MCF 10A (cell line): ENCODE results near the gene HDAC5. TPM values are rescaled to one million over a fixed set of nuclear protein-coding genes. Genes with fewer than 3 reads are reported as not detected.
"Not testable (repeated sequence)": the region's sequence is repeated elsewhere in the genome, so short reads cannot be mapped to it uniquely, and the experiment has no call there.

Experiments used
- BruUV-seq: library from RNA; stranded (reverse); fragments of 400-500 nt; replicated peaks from 2 replicates; lab custom pipeline; 2021; lab: Mats Ljungman, UMichigan
- CTCF ChIA-PET: fragments of 300-600 bp; sonication (Branson Sonifier 250); formaldehyde crosslinking; extraction: SDS; loops from one replicate; lab custom pipeline; 2021; ENCODE audit warnings: antibody characterized with exemption, inconsistent platforms; lab: Yijun Ruan, JAX
- POLR2A ChIA-PET: fragments of 300-600, 350-650 bp; sonication (Branson Sonifier 250); formaldehyde crosslinking; extraction: SDS; loops from one replicate; lab custom pipeline; 2020; ENCODE audit warnings: antibody characterized with exemption, inconsistent platforms; lab: Yijun Ruan, JAX
- DNase-seq: peaks from one replicate; pipeline ENCODE4 v3.0.0-alpha.2; 2018; ENCODE audit not compliant: unreplicated experiment
- H3K27ac Mint-ChIP-seq: one replicate; pipeline ENCODE4 v1.8.0; 2022; ENCODE audit warnings: mild to moderate bottlenecking, low read depth, mixed read lengths; ENCODE audit not compliant: unreplicated experiment
- H3K27me3 Mint-ChIP-seq: one replicate; pipeline ENCODE4 v1.8.0; 2022; ENCODE audit warnings: mixed read lengths; ENCODE audit not compliant: insufficient read depth, unreplicated experiment
- H3K36me3 Mint-ChIP-seq: one replicate; pipeline ENCODE4 v1.8.0; 2022; ENCODE audit warnings: mild to moderate bottlenecking, moderate library complexity, mixed read lengths; ENCODE audit not compliant: insufficient read depth, unreplicated experiment
- H3K4me1 Mint-ChIP-seq: one replicate; pipeline ENCODE4 v1.8.0; 2022; ENCODE audit warnings: mixed read lengths; ENCODE audit not compliant: insufficient read depth, unreplicated experiment
- H3K4me3 Mint-ChIP-seq: one replicate; pipeline ENCODE4 v1.8.0; 2022; ENCODE audit warnings: mild to moderate bottlenecking, moderate library complexity, mixed read lengths; ENCODE audit not compliant: unreplicated experiment
- H3K9me3 Mint-ChIP-seq: one replicate; pipeline ENCODE4 v1.8.0; 2022; ENCODE audit warnings: mixed read lengths; ENCODE audit not compliant: unreplicated experiment
- CTCF ChIP-seq: fragments of 200-600 bp; IDR thresholded peaks from one replicate; pipeline ENCODE4 v1.8.0; 2022; ENCODE audit warnings: antibody characterized with exemption, mild to moderate bottlenecking; ENCODE audit not compliant: unreplicated experiment
- intact Hi-C: fragments of 100-400 bp; cut with micrococcal nuclease; formaldehyde crosslinking; loops from 2 replicates; pipeline ENCODE4 v1.14.1; 2022
- total RNA-seq: library from RNA; stranded (reverse); gene quantifications from 2 replicates; pipeline ENCODE4 v1.2.3, GENCODE V29; 2022

HDAC5 gene
- total RNA-seq, 1 experiment from 2014 or later = 12.1 TPM

GRCh38 chr17:44132275-44132821, 8.9 kb upstream of the HDAC5 start:
- Mint-ChIP-seq H3K27me3 (no peaks in the 10 kb centered on the region), H3K4me1 (peaks cover 8% of the 10 kb centered on the region), H3K4me3 (no peak overlapping the region), H3K27ac (peak overlapping the region; percentile 19), H3K9me3 (no peaks in the 10 kb centered on the region), H3K36me3 (no peaks in the 10 kb centered on the region)
- CTCF ChIA-PET = interaction anchor here (0.6 to 1.4 kb wide), 3 partner anchors 9 to 36 kb away, joined by 3 to 4 read pairs (median 4); partner anchors contain the start of gene HDAC5
- POLR2A ChIA-PET = interaction anchor here (1.2 to 3.2 kb wide), 3 partner anchors 9 to 54 kb away, joined by 3 to 24 read pairs (median 10); partner anchors contain the start of gene HDAC5
- no peak for TF ChIP-seq CTCF
- intact Hi-C loops = no loop called here
- no peak for DNase-seq
- no TSS peak for BruUV-seq

DNA sequence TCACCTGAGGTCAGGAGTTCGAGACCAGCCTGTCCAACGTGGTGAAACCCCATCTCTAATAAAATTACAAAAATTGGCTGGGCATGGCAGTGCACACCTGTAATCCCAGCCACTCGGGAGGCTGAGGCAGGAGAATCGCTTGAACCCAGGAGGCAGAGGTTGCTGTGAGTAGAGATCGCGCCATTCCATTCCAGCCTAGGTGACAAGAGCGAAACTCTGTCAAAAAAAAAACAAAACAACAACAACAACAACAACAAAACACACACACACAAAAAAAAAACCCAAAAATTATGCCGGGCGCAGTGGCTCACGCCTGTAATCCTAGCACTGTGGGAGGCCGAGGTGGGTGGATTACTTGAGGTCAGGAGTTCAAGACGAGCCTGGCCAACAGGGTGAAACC, 7.9 kb upstream of the HDAC5 start:
- intact Hi-C loops, H3K4me1 Mint-ChIP-seq, H3K27me3 Mint-ChIP-seq, H3K9me3 Mint-ChIP-seq, BruUV-seq, H3K36me3 Mint-ChIP-seq, H3K27ac Mint-ChIP-seq, DNase-seq, H3K4me3 Mint-ChIP-seq: not testable (repeated sequence)
- ChIA-PET CTCF (interaction anchor here (0.6 kb wide), 1 partner anchor 15 kb away, joined by 3 read pairs; no protein-coding TSS in a partner anchor), POLR2A (interaction anchor here (2.7 to 3.2 kb wide), 2 partner anchors 8 to 14 kb away, joined by 10 to 24 read pairs; partner anchors contain the start of gene HDAC5)

DNA sequence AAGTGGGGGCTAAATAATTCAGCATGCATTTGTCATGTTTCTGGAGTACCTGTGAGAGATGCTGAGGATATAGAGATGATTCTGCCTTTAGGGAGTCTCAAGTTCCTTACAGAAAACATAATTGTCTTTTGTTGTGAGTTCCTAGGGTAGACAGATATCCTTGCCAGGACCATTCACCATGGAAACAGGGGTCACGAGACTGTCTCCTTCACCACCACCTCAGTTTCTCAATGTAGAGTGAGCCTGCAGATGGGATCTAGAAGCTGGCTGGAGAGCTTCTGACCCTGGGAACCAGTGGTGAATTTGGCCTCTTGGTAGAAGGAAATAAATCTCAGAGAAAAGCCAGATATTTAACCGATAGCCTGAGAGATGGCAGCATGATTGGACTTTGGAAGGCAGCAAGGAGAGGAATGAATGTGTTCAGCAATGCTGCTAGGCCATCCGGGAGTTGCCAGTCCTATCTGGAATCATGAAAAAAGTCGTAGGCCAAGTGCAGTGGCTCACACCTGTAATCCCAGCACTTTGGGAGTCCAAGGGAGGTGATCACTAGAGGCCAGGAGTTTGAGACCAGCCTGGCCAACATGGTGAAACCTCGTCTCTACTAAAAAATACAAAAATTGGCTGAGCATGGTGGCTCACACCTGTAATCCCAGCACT, 7.4 kb upstream of the HDAC5 start:
- BruUV-seq = no TSS peak
- Mint-ChIP-seq H3K36me3 (no peaks in the 10 kb centered on the region), H3K4me3 (no peak overlapping the region), H3K4me1 (peaks cover 8% of the 10 kb centered on the region), H3K9me3 (no peaks in the 10 kb centered on the region), H3K27ac (no peak overlapping the region), H3K27me3 (no peaks in the 10 kb centered on the region)
- POLR2A ChIA-PET = no interaction called here
- intact Hi-C loops = no loop called here
- DNase-seq = no peak
- CTCF ChIA-PET = interaction anchor here (0.6 kb wide), 1 partner anchor 89 kb away, joined by 4 read pairs; no protein-coding TSS in a partner anchor
- no peak for TF ChIP-seq CTCF

- CTCF ChIA-PET = interaction anchor here (0.6 to 1.2 kb wide), 4 partner anchors 11 to 1750 kb away, joined by 3 to 4 read pairs (median 3); no protein-coding TSS in a partner anchor
- intact Hi-C loops = no loop called here
- TF ChIP-seq CTCF = no peak
These were observed 4.9 kb upstream of the HDAC5 start for GRCh38 chr17:44128383-44128782.

More at GRCh38 chr17:44128383-44128782, 4.9 kb upstream of the HDAC5 start:
- H3K27ac Mint-ChIP-seq = no peak overlapping the region
- H3K36me3 Mint-ChIP-seq = no peaks in the 10 kb centered on the region
- peaks cover 8% of the 10 kb centered on the region for H3K4me1 Mint-ChIP-seq
- H3K4me3 Mint-ChIP-seq = no peak overlapping the region
- no TSS peak for BruUV-seq
- DNase-seq = no peak
- H3K27me3 Mint-ChIP-seq = no peaks in the 10 kb centered on the region
- POLR2A ChIA-PET = interaction anchor here (0.6 to 3.1 kb wide), 3 partner anchors 9 to 284 kb away, joined by 3 to 9 read pairs (median 4); no protein-coding TSS in a partner anchor
- H3K9me3 Mint-ChIP-seq = no peaks in the 10 kb centered on the region
